HEK293T (cell line): ENCODE data around the gene TCF7L2.

Source experiments
- ARNT ChIP-seq: fragments of 450-650 bp; IDR thresholded peaks from 2 replicates; pipeline ENCODE4 v1.6.1; 2017; ENCODE audit warnings: mild to moderate bottlenecking
- BHLHE40 ChIP-seq: fragments of 450-650 bp; IDR thresholded peaks from 2 replicates; pipeline ENCODE4 v1.6.1; 2016; ENCODE audit warnings: mild to moderate bottlenecking, moderate library complexity, borderline replicate concordance
- CTBP1 ChIP-seq: fragments of 450-650 bp; IDR thresholded peaks from 2 replicates; pipeline ENCODE4 v1.6.1; 2016; ENCODE audit warnings: borderline replicate concordance
- ELF4 ChIP-seq: fragments of 450-650 bp; IDR thresholded peaks from 2 replicates; pipeline ENCODE4 v1.6.1; 2017; ENCODE audit warnings: antibody characterized with exemption
- FOXA1 ChIP-seq: fragments of 450-650 bp; IDR thresholded peaks from 2 replicates; pipeline ENCODE4 v1.6.1; 2016; ENCODE audit warnings: mild to moderate bottlenecking
- FOXK2 ChIP-seq: fragments of 450-650 bp; IDR thresholded peaks from 2 replicates; pipeline ENCODE4 v1.6.1; 2016; ENCODE audit warnings: mild to moderate bottlenecking
- FOXM1 ChIP-seq: fragments of 450-650 bp; IDR thresholded peaks from 2 replicates; pipeline ENCODE4 v1.6.1; 2017; ENCODE audit warnings: mild to moderate bottlenecking, borderline replicate concordance
- HDGF ChIP-seq: fragments of 450-650 bp; IDR thresholded peaks from 2 replicates; pipeline ENCODE4 v1.6.1; 2017; ENCODE audit warnings: antibody characterized with exemption, borderline replicate concordance
- LEF1 ChIP-seq: fragments of 450-650 bp; IDR thresholded peaks from 2 replicates; pipeline ENCODE4 v1.6.1; 2017; ENCODE audit warnings: mild to moderate bottlenecking, borderline replicate concordance
- NFRKB ChIP-seq: fragments of 450-650 bp; IDR thresholded peaks from 2 replicates; pipeline ENCODE4 v1.6.1; 2016; ENCODE audit warnings: mild to moderate bottlenecking, moderate library complexity
- SP1 ChIP-seq: fragments of 450-650 bp; IDR thresholded peaks from 2 replicates; pipeline ENCODE4 v1.6.1; 2017
- SUZ12 ChIP-seq: fragments of 450-650 bp; IDR thresholded peaks from 2 replicates; pipeline ENCODE4 v1.6.1; 2016; ENCODE audit warnings: mild to moderate bottlenecking
- TARDBP ChIP-seq: fragments of 450-650 bp; IDR thresholded peaks from 2 replicates; pipeline ENCODE4 v1.6.1; 2016
- TF ChIP-seq, protein P1 (sequence below): fragments of 450-650 bp; IDR thresholded peaks from 2 replicates; pipeline ENCODE4 v1.6.1; 2016

DNA sequence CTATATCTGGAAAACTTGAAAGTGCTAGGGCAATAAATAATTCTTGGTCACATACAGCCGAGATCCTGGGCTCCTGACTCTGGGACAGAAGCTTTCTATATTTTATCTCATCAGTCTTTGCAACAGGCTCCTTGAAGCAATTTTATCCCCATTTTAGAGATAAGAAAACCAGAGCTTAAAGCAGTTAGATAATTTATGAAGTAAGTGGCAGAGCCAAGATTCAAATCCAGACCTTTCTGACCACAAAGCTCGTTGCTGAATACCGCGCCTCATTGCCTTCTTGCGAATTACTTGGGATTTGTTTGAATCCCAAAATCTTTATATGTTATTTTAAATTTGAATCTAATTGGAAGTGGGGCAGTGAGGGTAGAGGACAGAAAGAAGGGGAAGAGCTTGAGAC is 106.0 kb downstream of the TCF7L2 start:
- TF ChIP-seq TARDBP (no peak), BHLHE40 (no peak), ELF4 (no peak), SP1 (no peak), SUZ12 (no peak), FOXA1 (no peak), LEF1 (no peak), ARNT (no peak), FOXM1 (no peak), FOXK2 (no peak), NFRKB (no peak), CTBP1 (no peak), HDGF (no peak)
- TF ChIP-seq, protein P1, sequence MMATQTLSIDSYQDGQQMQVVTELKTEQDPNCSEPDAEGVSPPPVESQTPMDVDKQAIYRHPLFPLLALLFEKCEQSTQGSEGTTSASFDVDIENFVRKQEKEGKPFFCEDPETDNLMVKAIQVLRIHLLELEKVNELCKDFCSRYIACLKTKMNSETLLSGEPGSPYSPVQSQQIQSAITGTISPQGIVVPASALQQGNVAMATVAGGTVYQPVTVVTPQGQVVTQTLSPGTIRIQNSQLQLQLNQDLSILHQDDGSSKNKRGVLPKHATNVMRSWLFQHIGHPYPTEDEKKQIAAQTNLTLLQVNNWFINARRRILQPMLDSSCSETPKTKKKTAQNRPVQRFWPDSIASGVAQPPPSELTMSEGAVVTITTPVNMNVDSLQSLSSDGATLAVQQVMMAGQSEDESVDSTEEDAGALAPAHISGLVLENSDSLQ, result no peak
